LNCaP clone FGC (cell line): ENCODE measurements around the gene PAOX.

Source experiments
- DNase-seq: peaks from one replicate; pipeline ENCODE4 v3.0.0-alpha.2; 2011; ENCODE audit warnings: low read depth
- H3K4me3 ChIP-seq: 2 replicates; pipeline ENCODE4 v1.5.1; 2011; ENCODE audit warnings: mild to moderate bottlenecking, low read depth, low read length, control low read depth
- CTCF ChIP-seq: IDR thresholded peaks from 2 replicates; pipeline ENCODE4 v1.5.1; 2012; ENCODE audit warnings: mild to moderate bottlenecking; ENCODE audit not compliant: control insufficient read depth, insufficient read depth; ENCODE audit errors: extremely low read depth

The PAOX gene

DNA sequence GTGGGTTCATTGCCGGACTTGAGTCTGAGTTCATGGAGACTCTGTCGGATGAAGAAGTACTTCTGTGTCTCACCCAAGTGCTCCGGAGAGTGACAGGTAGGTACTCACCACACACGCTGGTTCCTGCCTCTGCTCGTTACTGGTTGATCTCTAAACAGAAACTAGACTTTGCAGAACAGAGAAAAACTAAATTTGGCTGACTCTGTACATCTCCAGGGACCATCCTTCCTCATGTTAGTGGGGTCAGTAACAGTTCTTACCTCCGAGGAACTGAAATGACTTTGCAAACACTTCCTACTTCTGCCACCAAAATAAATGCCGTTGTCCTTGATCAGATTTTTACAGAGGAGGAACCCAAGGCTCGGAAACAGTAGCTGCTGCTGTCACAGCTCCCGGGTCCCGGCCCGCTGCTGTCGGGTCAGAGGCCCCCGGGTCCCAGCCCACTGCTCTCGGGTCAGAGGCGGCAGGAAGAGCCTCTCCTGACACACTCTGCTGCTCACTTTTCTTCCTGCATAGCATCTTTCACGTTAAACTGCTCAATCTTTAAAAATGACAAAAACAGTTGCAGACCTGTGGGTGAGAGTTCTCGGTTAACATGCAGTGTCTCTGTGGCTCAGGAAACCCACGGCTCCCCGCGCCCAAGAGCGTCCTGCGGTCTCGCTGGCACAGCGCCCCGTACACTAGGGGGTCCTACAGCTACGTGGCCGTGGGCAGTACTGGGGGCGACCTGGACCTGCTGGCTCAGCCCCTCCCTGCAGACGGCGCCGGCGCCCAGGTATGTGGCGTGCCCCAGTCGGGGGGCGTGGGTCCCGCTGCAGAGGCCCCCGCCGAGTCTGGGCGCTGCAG lies 10.1 kb downstream of the PAOX start:
- DNase-seq: no peak
- no peak for TF ChIP-seq CTCF
- H3K4me3 ChIP-seq: no peak overlapping the region

DNA sequence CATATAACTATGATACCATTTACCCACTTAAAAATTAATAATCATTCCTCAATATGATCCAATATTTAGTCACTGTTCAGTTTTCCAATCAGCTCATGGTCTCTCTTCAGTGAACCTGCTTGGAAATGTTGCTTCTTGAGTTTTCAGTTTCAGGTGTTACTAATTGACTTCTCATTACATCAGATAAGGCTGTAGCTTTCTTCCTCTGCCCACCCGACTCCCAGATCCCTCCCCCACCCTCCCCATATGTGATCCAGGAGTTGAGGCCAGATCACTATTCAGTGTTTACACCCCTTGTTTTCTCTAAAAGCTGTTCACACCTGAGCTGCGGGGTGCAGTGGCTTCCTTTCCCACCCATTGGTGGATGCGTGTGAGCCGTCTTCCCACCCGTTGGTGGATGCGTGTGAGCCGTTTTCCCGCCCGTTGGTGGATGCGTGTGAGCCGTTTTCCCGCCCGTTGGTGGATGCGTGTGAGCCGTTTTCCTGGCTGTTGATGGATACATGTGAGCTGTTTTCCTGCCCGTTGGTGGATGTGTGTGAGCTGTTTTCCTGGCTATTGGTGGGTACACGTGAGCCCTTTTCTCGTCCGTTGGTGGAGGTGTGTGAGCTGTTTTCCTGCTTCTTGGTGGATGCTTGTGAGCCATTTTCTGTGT lies 11.7 kb downstream of the PAOX start:
- no peak for TF ChIP-seq CTCF
- H3K4me3 ChIP-seq: no peak overlapping the region
- DNase-seq: no peak

- TF ChIP-seq CTCF: no peak
- DNase-seq: no peak
- no peak overlapping the region for H3K4me3 ChIP-seq
Measured at GRCh38 chr10:133391249-133391635, 12.2 kb downstream of the PAOX start.

- H3K4me3 ChIP-seq: no peak overlapping the region
- no peak for DNase-seq
- no peak for TF ChIP-seq CTCF
Measured at GRCh38 chr10:133391761-133392518, 12.9 kb downstream of the PAOX start.

GRCh38 chr10:133393401-133394063 lies 14.5 kb downstream of the PAOX start:
- TF ChIP-seq CTCF: no peak
- no peak for DNase-seq
- H3K4me3 ChIP-seq: peak overlapping the region; percentile 89

DNA sequence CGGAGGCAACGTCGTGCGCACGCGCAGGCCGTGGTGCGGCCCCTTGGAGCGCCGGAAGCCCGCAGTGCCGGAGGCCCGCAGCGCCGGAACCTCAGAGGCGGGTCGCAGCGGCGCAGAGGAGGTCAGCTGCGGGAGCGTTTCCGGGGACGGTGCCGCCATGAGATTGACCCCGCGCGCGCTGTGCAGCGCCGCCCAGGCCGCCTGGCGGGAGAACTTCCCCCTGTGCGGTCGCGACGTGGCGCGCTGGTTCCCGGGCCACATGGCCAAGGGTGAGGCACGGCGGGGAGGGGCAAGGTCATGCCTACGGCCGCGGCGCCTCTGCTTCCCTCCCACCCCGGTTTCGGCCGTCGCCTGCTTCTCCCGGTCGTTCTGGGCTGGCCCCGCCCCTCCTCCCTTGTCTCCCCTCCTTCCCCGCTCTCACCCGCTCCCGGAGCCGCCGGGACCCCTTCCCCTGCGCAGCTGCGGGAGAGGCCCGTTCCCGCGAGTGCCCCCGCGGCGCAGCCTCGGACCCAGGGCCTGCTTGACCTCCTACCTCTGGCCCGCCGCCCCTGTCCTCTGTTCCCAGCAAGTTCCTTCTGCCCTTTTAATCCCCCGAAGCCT lies 15.1 kb downstream of the PAOX start, which contains the start of gene MTG1:
TSS of gene MTG1 (plus strand) at position 94 of the 600 bp plus-strand sequence. CDS start at position 158, 64 bp downstream.
- TF ChIP-seq CTCF: 0 out of 2 replicates have a peak, but pooled peaks have one; percentile 20
- peak within 1 kb of the TSS; percentile 89 for H3K4me3 ChIP-seq
- peak; percentile 74 for DNase-seq
